ENCODE results near the gene SFMBT2. TPM values are rescaled to one million over a fixed set of nuclear protein-coding genes. Genes with fewer than 3 reads are reported as not detected.

The SFMBT2 gene
- total and polyA plus RNA-seq, 2 of the 4 experiments (the other 2 are of a cell fraction): 0.70 to 1.3 TPM

- no CpG with 5 or more reads among the region's 2 CpGs for WGBS, 2 experiments (ENCODE audit: extremely low coverage in 2 of 2, insufficient read length in 1 of 2)
- Histone ChIP-seq H3K14ac (replicated peaks; ENCODE audit: low read depth, low read length) (no peak overlapping the region), H2BK20ac (ENCODE audit: low read depth, low read length) (no peak overlapping the region), H3K23ac (ENCODE audit: low read depth, low read length) (no peak overlapping the region), H2BK5ac (ENCODE audit: low read depth, low read length, poor library complexity, severe bottlenecking) (no peak overlapping the region), H4K91ac (ENCODE audit: insufficient read depth, low read depth, low read length) (no peak overlapping the region), H3K27me3 (ENCODE audit: control insufficient read depth, insufficient read depth, low read length) (no peaks in the 10 kb centered on the region), H2AK5ac (ENCODE audit: low read depth, low read length) (no peak overlapping the region), H3K9me3 (ENCODE audit: control insufficient read depth, insufficient read depth, low read length) (no peaks in the 10 kb centered on the region), H3K9ac (ENCODE audit: low read depth, low read length) (no peak overlapping the region), H4K8ac (ENCODE audit: low read depth in 2 of 2, low read length in 2 of 2) (no peak overlapping the region), H3K36me3 (ENCODE audit: control insufficient read depth, insufficient read depth, low read length) (no peaks in the 10 kb centered on the region), H3K27ac (ENCODE audit: insufficient read depth, low read length) (no peak overlapping the region), H3K9me1 (ENCODE audit: insufficient read depth, low read length) (no peaks in the 10 kb centered on the region), H3K18ac (ENCODE audit: low read depth, low read length) (no peak overlapping the region), H3K4me3 (ENCODE audit: insufficient read depth, low read depth, low read length) (no peak overlapping the region), H3K56ac (ENCODE audit: extremely low read depth, insufficient read depth, low read length) (no peak overlapping the region), H2BK120ac (ENCODE audit: low read depth, low read length) (no peak overlapping the region), H4K5ac (ENCODE audit: low read depth, low read length) (no peak overlapping the region), H4K20me1 (ENCODE audit: insufficient read depth, low read length) (no peaks in the 10 kb centered on the region), H3K4ac (ENCODE audit: low read depth, low read length) (no peak overlapping the region), H3K4me2 (ENCODE audit: low read depth, low read length) (no peak overlapping the region), H2BK15ac (ENCODE audit: low read depth, low read length) (no peak overlapping the region), H3K79me1 (ENCODE audit: low read depth in 1 of 2, low read length in 2 of 2) (no peaks in the 10 kb centered on the region), H2AFZ (replicated peaks; ENCODE audit: low read length, poor library complexity) (no peak overlapping the region), H2AK9ac (replicated peaks; ENCODE audit: low read depth, low read length, poor library complexity) (no peak overlapping the region), H3K4me1 (ENCODE audit: control insufficient read depth, insufficient read depth, low read length) (no peaks in the 10 kb centered on the region)
- no peak for ATAC-seq (ENCODE audit: low read depth)
- no peak for TF ChIP-seq SMC3 (IDR thresholded peaks at IDR 0.05; ENCODE audit: low read depth, low read length)
- no peak for TF ChIP-seq MAFK (IDR thresholded peaks at IDR 0.05; ENCODE audit: low read depth, low read length)
- TF ChIP-seq ELK1 (IDR thresholded peaks at IDR 0.05; ENCODE audit: borderline replicate concordance, low read depth, low read length): no peak
- no peak for TF ChIP-seq RAD21 (IDR thresholded peaks at IDR 0.05; ENCODE audit: low read length)
- no peak for TF ChIP-seq CEBPB (IDR thresholded peaks at IDR 0.05; ENCODE audit: low read depth, low read length)
- TF ChIP-seq FOS (IDR thresholded peaks at IDR 0.05; ENCODE audit: low read depth, low read length): no peak
- TF ChIP-seq MXI1 (IDR thresholded peaks at IDR 0.05; ENCODE audit: borderline replicate concordance, low read depth, low read length): no peak
- TF ChIP-seq RCOR1 (IDR thresholded peaks at IDR 0.05; ENCODE audit: insufficient replicate concordance, low read length): no peak
- TF ChIP-seq CTCF (conservative IDR thresholded peaks at IDR 0.05; ENCODE audit: low read depth, low read length): no peak
- TF ChIP-seq MAZ (IDR thresholded peaks at IDR 0.05; ENCODE audit: borderline replicate concordance, low read depth, low read length): no peak
- no peak for TF ChIP-seq RFX5 (IDR thresholded peaks at IDR 0.05; ENCODE audit: low read depth, low read length)
- no peak for TF ChIP-seq BHLHE40 (IDR thresholded peaks at IDR 0.05; ENCODE audit: low read depth, low read length)
- no peak for TF ChIP-seq USF2 (IDR thresholded peaks at IDR 0.05; ENCODE audit: low read depth, low read length)
- no peak for TF ChIP-seq POLR2A (IDR thresholded peaks at IDR 0.05; ENCODE audit: low read depth, low read length)
- no peak for TF ChIP-seq NFE2L2 (IDR thresholded peaks at IDR 0.05; ENCODE audit: low read depth, low read length)
- TF ChIP-seq CHD1 (IDR thresholded peaks at IDR 0.05; ENCODE audit: low read depth, low read length): no peak
- no peak for DNase-seq
- dilution Hi-C loops (cut with HindIII; ENCODE audit: low sequenced_read_pairs, unreplicated experiment) (no loop called here), in situ Hi-C loops (cut with MboI; ENCODE audit: low sequenced_read_pairs) (no loop called here), intact Hi-C loops (cut with micrococcal nuclease) (no loop called here)
- ChIA-PET POLR2A (ENCODE audit: unreplicated experiment) (no interaction called here), CTCF (no interaction called here)
- BruUV-seq (replicated peaks): no TSS peak
These were observed 24.8 kb upstream of the SFMBT2 start for GRCh38 chr10:7435674-7436073.

Data from IMR-90 (cell line).